GM21447 (cell line): Measurements from ENCODE around the gene KIAA1958.

Source experiments
- ATAC-seq: cut with Tn5 transposase; IDR thresholded peaks from one replicate; pipeline ENCODE4 v1.9.1; 2021; ENCODE audit not compliant: unreplicated experiment

KIAA1958 gene

DNA sequence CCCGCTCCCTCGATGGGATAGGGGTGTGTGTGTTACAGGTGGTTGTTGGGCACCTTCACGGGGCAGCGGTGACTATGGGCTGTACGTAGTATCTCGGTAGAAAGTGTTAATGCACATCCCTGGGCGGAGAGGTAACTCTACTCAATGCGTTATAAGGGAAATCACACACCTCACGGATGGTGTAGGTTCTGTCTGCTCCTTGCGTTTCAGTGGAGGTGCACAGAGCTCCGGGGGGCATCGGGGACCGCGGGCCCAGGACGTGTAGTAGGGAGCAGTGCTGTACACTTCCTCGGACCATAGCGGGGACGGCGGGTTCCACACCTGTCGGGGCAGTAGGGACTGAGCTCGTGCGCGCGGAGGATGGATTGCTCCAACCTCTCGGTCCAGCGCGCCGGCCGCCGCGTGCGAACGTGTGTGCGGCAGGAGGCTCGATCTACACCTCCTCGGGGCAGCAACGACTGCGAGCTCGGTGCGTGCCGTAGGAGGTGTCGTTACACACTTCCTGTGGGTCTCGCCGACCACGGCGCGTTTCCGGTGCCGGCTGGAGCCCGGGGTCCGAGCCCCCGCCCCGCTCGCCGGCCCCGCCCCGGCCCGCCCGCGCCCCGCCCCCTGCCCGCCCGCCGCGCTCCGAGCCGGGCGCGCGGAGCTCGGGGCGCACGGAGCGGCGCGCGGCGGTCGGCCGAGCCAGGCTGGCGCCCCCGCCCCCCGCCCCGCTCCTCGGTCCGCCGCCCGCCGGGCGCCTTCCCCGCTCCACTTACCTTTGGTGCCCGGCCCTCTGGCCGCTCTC is at the start of gene KIAA1958:
KIAA1958 (plus strand) TSS at position 607 of the 787 bp plus-strand sequence. CDS start 87,254 bp downstream, outside the sequence.
- ATAC-seq: peak; percentile 82

DNA sequence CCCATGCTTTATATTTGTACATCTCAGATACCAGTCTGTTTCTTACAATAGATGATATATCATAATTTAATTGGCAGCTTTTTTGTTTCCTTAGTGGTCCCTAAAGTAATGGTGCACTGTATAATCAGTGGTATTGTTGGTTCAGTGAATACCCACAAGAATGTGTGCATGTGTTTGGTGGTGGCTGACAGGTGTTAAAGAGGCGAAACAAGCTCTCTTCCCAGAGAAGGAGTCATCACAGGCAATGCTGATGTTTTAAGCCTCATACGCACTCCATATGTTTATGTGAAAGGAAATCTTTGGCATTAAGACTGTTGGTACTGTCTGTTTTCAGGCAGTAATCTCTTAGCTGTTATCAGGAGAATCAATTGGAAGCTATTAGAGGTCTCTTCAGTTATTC is 49.2 kb upstream of the KIAA1958 start:
- ATAC-seq: no peak

DNA sequence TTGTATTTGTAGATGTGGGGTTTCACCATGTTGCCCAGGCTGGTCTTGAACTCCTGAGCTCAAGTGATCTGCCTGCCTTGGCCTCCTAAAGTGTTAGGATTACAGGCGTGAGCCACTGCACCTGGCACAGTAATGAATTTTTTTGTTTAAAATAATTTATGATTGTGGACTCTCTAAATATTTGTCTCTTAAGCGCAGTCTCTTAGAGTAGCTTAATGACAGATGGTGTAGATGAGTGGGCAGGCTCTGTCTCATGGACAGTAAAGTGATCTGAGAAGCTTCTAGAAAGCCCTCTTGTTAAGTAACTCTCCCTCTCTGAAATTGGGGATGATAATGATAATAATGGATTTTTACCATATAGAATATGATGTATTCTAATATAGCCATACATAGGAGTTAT is 47.5 kb upstream of the KIAA1958 start:
- no peak for ATAC-seq

DNA sequence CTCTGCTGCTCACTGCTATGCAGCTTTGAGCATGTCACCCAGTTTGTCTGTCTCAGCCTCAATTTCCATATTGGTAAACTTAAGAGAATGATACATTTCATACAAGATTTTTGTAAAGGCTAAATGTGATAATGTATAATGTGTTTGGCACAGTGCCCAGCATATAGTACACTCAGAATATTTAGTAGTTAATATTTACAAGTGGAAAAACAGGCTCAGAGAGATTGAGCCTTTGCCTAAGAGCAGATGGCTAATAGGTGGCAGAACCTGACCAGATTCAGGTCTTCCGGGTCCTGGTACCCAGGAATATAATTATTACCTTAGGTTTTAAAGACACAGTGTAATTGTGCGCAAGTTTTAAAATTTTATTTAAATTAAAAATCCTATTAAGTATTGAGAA is 46.8 kb upstream of the KIAA1958 start:
- ATAC-seq: no peak

DNA sequence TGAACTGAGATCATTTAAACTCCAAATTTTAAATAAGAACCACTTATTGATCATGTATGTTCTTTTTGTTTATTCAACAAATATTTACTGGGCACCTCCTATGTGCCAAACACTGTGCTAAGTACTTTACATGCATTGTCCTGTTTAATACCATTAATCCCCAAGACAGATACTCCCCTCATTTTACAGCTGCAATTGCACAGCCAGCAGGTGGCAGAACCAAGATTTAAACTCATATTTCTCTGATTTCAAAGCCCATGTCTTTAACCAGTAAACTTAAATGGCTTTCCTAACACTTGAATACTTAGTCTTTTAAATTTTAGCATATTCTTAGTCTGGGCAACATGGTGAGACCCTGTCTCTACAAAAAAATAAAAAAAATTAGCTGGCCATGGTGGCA is 43.4 kb upstream of the KIAA1958 start:
- ATAC-seq: no peak

DNA sequence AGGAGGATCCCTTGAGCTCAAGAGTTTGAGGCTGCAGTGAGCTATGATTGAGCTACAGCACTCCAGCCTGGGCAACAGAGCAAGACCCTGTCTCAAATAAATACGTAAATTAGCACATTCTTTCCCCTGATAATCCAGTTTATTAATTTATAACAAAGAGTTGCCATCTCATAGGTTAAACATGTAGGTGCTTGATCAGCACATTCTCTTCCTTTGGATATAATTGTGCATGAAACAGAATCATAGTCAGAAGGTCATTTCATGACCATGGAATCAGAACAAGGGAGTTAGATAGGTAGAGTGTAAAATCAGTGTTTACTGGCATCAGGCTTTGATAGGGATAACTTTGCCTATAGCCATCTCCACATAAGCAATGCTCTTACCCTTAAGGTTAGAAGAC is 43.0 kb upstream of the KIAA1958 start:
- ATAC-seq: no peak

- ATAC-seq: no peak
These were observed 41.4 kb upstream of the KIAA1958 start for GRCh38 chr9:112445196-112445595.

GRCh38 chr9:112446080-112446479 is 40.5 kb upstream of the KIAA1958 start:
- no peak for ATAC-seq

DNA sequence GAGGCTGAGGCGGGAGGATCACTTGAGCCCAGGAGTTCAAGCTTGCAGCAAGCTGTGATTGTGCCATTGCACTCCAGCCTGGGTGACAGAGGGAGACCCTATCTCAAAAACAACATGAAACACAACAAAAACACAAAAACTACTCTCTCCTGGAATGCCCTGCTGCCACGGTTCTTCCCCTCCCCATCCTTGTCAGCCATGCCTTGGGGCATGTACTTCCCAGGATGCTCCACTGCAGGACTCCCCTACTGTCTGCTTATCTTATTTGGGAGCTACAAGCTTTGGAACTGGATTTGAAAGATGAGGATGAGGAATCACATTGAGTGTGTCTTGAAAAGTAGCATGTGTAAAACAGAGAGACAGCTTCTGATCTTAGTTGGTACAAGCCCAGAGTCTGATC is 40.1 kb upstream of the KIAA1958 start:
- no peak for ATAC-seq

GRCh38 chr9:112447283-112447761 is 39.3 kb upstream of the KIAA1958 start:
- ATAC-seq: no peak

- no peak for ATAC-seq
These were observed 23.8 kb upstream of the KIAA1958 start for GRCh38 chr9:112462855-112463254.

- ATAC-seq: no peak
These were observed 21.3 kb upstream of the KIAA1958 start for GRCh38 chr9:112465352-112465751.

- ATAC-seq: no peak
These were observed 13.6 kb upstream of the KIAA1958 start for GRCh38 chr9:112472996-112473395.

DNA sequence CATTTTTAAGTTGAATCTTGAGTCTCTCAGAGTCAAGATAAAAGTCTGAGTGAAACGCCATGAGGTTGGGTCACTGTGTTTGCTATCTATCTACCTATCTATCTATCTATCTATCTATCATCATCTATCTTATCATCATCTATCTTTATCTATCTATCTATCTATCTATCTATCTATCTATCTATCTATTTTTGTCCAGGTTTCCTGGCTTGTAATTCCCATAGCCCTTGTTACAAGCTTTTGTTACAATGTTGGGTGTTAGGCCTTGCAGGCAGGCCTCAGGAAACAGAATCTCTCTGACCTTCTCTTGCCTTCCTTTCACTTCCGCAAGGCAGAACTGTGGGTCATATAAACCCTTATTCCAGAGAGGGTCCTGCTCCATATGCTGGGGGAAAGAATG is 12.6 kb upstream of the KIAA1958 start:
- no peak for ATAC-seq

GRCh38 chr9:112475318-112475717 is 11.3 kb upstream of the KIAA1958 start:
- ATAC-seq: no peak

- no peak for ATAC-seq
These were observed 9.3 kb upstream of the KIAA1958 start for GRCh38 chr9:112477330-112477729.

- no peak for ATAC-seq
These were observed 7.4 kb upstream of the KIAA1958 start for GRCh38 chr9:112479221-112479620.

GRCh38 chr9:112484607-112485006 is 2.0 kb upstream of the KIAA1958 start:
- no peak for ATAC-seq

DNA sequence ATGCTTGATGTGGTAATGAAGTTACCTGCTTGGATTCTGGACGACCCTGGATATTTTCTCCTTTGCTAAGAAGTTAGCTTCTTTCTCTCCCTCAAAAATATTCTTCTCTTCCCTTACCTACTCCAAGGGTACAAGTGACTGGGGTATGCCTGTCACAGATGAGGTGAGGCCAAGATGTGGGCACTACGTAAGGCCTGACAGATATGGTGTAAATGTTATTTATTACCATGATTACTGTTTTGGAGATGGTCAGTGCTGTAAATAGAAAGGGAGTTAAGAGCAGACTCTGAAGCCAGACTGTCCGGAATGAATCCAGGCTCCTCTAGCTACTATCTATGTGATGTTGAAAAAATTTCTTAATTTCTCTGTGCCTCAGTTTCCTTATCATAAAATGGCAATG is 1.1 kb upstream of the KIAA1958 start:
- no peak for ATAC-seq

DNA sequence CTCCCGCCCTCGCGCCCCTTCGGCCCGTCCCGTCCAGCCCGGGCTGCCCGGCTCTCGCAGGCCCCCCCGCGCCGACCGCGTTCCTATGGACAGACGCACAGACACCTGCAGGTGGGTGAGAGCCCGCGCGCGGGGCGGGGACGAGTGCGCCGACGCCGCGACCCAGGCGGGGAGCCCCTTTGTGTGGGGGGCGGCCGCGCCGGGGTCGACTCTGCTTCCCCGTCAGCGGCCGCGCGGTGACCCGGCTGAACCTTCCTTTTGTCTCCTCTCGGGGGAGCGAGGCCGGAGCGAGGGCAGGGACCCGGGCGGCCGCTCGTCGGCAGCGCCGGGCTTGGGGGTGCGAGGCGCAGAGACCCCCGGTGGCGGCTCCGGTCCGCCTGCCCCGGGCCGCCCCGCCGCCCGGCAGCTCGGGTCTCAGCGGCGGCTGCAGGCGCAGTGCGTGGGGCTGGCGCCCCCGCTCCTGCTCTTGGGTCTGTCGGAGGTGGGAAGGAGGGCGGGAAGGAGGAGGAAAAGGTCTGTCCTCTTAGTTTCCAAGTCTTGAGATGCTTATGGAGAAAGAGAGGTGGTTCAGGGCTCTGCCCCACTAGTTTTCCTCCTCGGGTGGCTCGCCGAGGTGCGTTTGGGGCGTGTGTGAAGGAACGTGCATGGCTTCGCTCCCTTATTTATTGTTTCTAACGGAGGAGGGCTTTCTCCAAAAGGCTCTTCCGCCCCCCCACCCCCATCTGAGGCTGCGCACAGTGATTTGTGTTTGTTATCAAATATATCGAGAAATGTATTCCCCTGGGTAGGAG is 576 bp downstream of the KIAA1958 start:
- ATAC-seq: peak; percentile 35

GRCh38 chr9:112487799-112488340 is 1.2 kb downstream of the KIAA1958 start:
- no peak for ATAC-seq

- ATAC-seq: no peak
These were observed 2.5 kb downstream of the KIAA1958 start for GRCh38 chr9:112489039-112489546.
